Activated CD8-positive, alpha-beta memory T cell treated with anti-CD3 and anti-CD28 coated beads for 48 hours (primary cell): ENCODE results near the gene DDX19B.
A peak's percentile ranks its signal among the peaks of the same experiment; 100 is the strongest.
"Not testable (repeated sequence)": the region's sequence is repeated elsewhere in the genome, so short reads cannot be mapped to it uniquely, and the experiment has no call there.

Experiments
- DNase-seq, 3 experiments: peaks; one replicate each; pipeline ENCODE4 v3.0.0-alpha.2; 2020; ENCODE audit warnings: low read depth in 2 of 3, low spot score in 2 of 3

Gene DDX19B

GRCh38 chr16:70298988-70299938 lies at the start of gene DDX19B:
TSS of gene DDX19B (plus strand) at chr16:70299186. CDS start at chr16:70299298, 112 bp downstream.
- DNase-seq, result peak in 2 of 3 experiments; percentile 24 to 59

DNA sequence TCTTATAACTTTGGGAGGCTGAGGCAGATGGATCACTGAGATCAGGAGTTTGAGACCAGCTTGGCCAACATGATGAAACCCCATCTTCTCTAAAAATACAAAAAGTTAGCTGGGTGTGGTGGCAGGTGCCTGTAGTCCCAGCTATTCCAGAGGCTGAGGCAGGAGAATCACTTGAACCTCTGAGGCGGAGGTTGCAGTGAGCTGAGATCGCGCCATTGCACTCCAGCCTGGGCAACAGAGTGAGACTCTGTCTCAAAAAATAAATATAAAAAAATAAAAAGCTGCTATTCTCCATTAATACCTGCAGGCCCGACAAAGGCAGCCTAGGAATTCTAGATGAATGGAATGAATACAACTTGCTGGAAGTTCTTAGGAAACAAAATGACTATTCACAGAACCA lies 49.3 kb upstream of the DDX19B start:
- DNase-seq, result not testable (repeated sequence)

GRCh38 chr16:70250748-70251628 lies 48.0 kb upstream of the DDX19B start:
- DNase-seq, result peak in 2 of 3 experiments; percentile 14 to 15

GRCh38 chr16:70251629-70252354 lies 47.2 kb upstream of the DDX19B start, which contains the start of gene EXOSC6:
TSS of gene EXOSC6 (minus strand) at chr16:70251940. CDS start at chr16:70251900, 40 bp downstream.
- DNase-seq, result peak; percentile 76 to 86 (median 85)

- no peak for DNase-seq
Measured at GRCh38 chr16:70252355-70252988, 46.5 kb upstream of the DDX19B start.

GRCh38 chr16:70253291-70254106 lies 45.5 kb upstream of the DDX19B start:
- DNase-seq, result no peak

- DNase-seq, result no peak
Measured at GRCh38 chr16:70254180-70254964, 44.6 kb upstream of the DDX19B start.

DNA sequence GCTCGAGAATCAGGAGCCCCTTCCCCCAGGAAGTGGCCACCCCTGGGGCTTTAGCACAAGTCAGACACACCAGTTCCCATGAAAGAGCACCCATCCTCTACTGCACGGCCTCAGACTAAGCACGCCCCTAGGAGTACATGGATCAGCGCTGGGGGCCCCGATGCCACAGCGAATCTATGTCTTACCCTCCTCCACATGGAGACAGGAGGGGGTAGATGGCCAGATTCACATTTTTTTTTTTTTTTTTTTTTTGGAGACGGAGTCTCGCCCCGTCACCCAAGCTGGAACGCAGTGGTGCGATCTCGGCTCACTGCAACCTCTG lies 44.1 kb upstream of the DDX19B start:
- no peak for DNase-seq

DNA sequence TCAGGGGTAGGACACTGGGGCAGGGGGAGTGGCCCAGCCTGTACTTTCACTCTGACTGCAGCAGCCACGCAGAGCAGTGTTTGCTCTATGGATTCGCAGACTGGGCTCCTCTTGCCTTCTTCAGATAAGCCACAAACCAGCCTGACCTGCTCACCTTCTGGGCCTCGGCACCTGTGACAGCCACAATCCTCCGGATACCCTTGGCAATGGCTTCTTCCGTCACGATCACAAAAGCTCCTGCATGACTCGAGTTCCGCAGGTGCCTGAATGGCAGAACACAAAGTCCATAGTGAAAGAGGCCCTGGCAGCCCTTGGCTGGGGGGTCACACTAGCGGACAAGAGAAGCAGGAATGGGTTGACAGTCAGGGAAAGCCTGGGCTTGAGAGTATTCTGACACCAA lies 43.4 kb upstream of the DDX19B start:
- DNase-seq, result no peak

DNA sequence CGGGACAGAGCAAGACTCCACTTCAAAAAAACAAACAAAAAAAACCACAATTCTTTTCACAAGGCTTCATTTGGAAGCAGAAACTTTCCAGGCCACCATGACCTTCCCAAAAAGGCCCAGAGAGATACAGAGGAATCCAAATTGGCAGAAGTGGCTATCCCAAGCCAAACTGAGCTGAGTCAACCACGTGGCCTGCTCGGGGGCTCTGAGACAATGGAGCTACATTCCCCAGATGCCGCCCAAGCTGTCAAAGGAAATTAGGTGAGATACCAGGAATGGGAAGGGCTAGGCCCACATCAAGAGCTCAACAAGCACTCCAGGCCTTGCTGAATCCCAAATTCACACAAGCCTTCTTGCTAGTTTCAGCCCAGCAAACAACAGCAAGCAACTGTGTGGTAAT lies 41.6 kb upstream of the DDX19B start:
- DNase-seq, result no peak

DNA sequence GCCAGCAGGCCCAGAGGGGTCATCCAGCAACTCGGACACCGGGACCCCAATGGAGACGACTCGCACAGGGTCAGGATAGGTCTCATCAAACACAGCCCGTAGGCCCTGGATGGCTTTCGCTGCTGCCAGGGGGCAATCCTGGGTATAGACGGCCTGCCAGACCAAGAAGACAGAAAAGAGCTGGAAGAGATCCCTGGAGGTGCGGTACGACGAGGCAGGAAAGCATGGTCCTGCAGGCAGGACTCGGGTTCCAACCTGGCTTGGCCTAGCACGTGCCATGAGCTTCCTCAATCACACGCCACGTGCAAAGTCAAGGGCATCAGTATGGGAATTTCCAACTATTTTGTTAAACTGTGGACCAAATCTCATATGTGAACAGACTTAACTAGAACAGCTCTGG lies 40.9 kb upstream of the DDX19B start:
- DNase-seq, result no peak

DNA sequence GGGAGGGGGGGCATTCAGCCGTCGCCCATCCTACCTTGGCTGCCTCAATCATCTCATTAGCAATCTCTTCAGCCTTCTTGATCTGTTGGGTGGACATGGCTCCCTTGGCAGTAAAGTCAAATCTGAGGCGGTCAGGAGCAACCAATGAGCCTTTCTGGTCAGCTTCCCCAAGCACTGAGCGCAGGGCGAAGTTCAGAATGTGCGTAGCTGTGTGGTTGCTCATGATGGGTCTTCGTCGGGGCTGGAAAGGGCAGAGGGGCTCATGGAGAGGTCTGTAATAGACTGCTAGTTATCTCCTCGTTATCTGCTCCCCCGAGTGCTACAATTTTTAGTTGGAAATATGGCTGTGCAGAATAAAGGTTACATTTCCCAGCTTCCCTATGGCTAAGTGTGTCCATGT lies 40.0 kb upstream of the DDX19B start:
- no peak for DNase-seq

GRCh38 chr16:70259903-70260302 lies 39.1 kb upstream of the DDX19B start:
- not testable (repeated sequence) for DNase-seq

DNA sequence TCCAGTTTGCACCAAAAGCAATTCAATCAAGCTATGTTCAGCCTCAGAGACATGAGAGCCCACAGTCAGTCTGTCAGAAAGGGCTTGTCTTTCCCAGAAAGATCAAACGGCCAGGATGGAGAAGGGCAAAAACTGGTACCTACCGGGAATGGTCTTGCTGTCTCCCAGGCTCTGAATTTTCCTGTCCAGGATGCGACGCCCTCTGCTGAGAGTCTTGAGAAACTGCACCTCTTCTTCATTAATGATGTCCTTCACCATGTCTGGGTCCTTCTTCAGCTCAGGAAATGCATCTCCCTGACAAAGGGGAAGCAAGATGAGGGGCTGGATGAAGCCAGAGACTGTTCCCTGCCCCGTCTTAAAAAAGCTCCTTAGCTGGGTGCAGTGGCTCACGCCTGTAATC lies 31.5 kb upstream of the DDX19B start:
- DNase-seq, result no peak

GRCh38 chr16:70267922-70268321 lies 31.1 kb upstream of the DDX19B start:
- DNase-seq, result not testable (repeated sequence)

DNA sequence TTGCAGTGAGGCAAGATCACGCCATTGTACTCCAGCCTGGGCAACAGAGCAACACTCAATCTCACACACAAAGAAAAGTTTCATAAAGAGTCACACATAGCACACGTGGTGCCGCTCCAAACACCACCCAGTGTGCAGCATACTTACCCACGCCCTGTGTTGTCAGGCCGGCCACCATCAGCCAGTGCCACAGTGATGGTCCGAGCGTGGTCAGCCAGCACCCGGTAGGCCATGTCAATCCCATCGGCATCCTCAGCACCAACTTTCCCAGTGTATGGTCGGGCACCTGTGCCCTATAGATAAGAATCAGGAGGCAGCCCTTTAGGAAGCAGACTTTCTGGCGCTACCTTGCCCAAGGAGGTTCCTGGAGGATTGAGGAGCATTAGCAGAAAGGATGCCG lies 29.5 kb upstream of the DDX19B start:
- DNase-seq, result no peak

DNA sequence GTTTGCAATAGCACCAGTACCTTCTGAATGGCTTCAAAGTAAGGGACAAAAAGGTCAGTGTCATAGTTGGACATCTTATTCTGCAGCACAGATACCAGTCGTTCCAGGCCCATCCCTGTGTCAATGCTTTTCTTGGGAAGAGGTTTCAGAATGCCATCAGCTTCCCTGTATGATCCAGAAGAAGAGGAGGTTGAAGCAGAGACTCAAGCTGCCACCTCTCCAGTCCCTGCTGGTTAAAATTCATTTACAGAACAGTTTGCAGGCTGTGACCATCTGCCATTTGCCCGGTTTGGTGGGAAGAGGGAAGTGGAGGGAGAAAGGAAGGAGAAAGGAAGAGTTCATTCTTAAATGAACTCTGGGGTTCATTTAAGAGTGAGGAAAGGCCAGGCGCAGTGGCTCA lies 28.8 kb upstream of the DDX19B start:
- DNase-seq, result no peak

DNA sequence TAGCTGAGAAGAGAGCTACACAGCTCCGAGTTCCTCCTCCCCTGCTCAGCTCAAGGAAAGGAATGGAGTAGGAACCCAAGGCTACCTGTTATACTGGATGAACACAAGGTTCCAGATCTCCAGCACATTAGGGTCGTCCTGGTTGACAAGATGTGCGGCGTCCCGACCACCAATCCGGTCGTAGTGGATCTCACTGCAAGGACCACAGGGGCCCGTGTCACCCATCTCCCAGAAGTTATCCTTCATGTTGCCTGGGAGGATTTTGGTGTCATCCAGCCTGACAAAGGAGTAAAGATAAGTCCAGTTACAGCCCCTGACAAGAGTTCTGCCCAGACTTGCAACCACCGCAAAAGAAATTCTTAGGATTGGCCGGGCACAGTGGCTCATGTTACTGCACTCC lies 27.3 kb upstream of the DDX19B start:
- no peak for DNase-seq

- DNase-seq, result no peak
Measured at GRCh38 chr16:70276392-70276791, 22.6 kb upstream of the DDX19B start.
